Thoracic aorta (tissue), 2 donors: ENCODE measurements around the gene MCAM. TPM values are rescaled to one million over a fixed set of nuclear protein-coding genes. Genes with fewer than 3 reads are reported as not detected.

ENCODE experiments used
- ATAC-seq: fragments of 150-250 bp; one replicate; pipeline ENCODE4 v1.8.0; 2017; ENCODE audit warnings: low read depth; ENCODE audit not compliant: insufficient number of reproducible peaks, low FRiP score
- DNase-seq: peaks from one replicate; pipeline ENCODE4 v3.0.0-alpha.2; 2020; ENCODE audit warnings: low spot score
- H3K27ac ChIP-seq, 2 donors: fragments of 200-600 bp; sonication (generic); 1 replicate in 1 of 2; 2 replicates in 1 of 2; pipeline ENCODE4 v1.5.1; 2016; ENCODE audit warnings: mild to moderate bottlenecking in 2 of 2, moderate library complexity in 2 of 2
- H3K27me3 ChIP-seq: fragments of 200-600 bp; sonication (generic); replicated peaks from 2 replicates; pipeline ENCODE4 v1.6.0; 2016; ENCODE audit warnings: mild to moderate bottlenecking; ENCODE audit not compliant: insufficient read depth
- H3K36me3 ChIP-seq: fragments of 200-600 bp; sonication (generic); one replicate; pipeline ENCODE4 v1.5.1; 2016
- H3K4me1 ChIP-seq, 2 donors: fragments of 200-600 bp; sonication (generic); 1 replicate in 1 of 2; 2 replicates in 1 of 2; pipeline versions ENCODE4 v1.5.1 to v1.6.0; 2016; ENCODE audit warnings: low read depth in 2 of 2, mild to moderate bottlenecking in 1 of 2; ENCODE audit not compliant: control insufficient read depth in 1 of 2
- H3K4me3 ChIP-seq: fragments of 200-600 bp; sonication (generic); 2 replicates; pipeline ENCODE4 v1.5.1; 2016; ENCODE audit warnings: mild to moderate bottlenecking
- H3K9me3 ChIP-seq: fragments of 200-600 bp; sonication (generic); 2 replicates; pipeline ENCODE4 v1.5.1; 2016
- total RNA-seq, 2 donors: library from RNA; depleted of rRNA; stranded (reverse); fragments of >200 nt; gene quantifications; one replicate each; pipeline versions ENCODE4 v1.1.0 to v1.2.3, GENCODE V29; 2016
- TF ChIP-seq, protein P1 (sequence below): fragments of 200-600 bp; sonication (generic); IDR thresholded peaks from one replicate; pipeline ENCODE4 v1.5.1; 2019; ENCODE audit warnings: antibody characterized with exemption

MCAM gene
- total RNA-seq, 2 donors from 2014 or later: 3,387 to 6,698 TPM

DNA sequence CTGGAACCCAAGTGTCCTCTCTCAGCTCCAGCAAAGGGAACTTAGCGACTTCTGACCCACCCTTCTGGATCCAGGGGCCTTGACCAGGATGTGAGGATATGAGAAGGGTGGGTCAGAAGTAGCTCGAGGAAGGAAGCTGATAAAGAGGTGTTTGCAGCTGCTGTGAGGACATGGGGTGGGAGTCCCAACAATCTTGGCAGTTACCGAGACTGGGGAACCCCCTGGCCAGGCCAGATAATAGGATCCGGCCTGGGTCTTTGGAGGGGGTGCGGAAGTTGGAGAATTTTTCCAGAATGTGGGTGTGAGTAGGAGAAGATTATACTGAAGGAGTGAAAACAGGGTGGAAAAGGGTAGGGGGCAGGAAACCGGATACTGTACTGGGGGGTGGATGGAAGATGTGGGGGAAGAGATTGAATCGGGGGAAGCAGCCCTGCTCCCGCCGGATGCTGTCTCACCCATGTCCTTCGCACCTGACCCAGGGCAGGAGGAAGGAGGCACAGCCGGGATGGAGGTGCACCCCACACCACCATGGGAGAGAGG lies 2.8 kb upstream of the MCAM start:
- H3K36me3 ChIP-seq: peaks cover 2% of the 10 kb centered on the region
- TF ChIP-seq, protein P1, sequence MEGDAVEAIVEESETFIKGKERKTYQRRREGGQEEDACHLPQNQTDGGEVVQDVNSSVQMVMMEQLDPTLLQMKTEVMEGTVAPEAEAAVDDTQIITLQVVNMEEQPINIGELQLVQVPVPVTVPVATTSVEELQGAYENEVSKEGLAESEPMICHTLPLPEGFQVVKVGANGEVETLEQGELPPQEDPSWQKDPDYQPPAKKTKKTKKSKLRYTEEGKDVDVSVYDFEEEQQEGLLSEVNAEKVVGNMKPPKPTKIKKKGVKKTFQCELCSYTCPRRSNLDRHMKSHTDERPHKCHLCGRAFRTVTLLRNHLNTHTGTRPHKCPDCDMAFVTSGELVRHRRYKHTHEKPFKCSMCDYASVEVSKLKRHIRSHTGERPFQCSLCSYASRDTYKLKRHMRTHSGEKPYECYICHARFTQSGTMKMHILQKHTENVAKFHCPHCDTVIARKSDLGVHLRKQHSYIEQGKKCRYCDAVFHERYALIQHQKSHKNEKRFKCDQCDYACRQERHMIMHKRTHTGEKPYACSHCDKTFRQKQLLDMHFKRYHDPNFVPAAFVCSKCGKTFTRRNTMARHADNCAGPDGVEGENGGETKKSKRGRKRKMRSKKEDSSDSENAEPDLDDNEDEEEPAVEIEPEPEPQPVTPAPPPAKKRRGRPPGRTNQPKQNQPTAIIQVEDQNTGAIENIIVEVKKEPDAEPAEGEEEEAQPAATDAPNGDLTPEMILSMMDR: no peak
- no peak overlapping the region for H3K4me3 ChIP-seq
- no peak for ATAC-seq
- DNase-seq: no peak
- no peaks in the 10 kb centered on the region for H3K27me3 ChIP-seq
- H3K4me1 ChIP-seq: peaks cover 29 to 64% of the 10 kb centered on the region in 2 donors
- H3K9me3 ChIP-seq: no peaks in the 10 kb centered on the region
- H3K27ac ChIP-seq: peak overlapping the region; percentile 98 to 99

DNA sequence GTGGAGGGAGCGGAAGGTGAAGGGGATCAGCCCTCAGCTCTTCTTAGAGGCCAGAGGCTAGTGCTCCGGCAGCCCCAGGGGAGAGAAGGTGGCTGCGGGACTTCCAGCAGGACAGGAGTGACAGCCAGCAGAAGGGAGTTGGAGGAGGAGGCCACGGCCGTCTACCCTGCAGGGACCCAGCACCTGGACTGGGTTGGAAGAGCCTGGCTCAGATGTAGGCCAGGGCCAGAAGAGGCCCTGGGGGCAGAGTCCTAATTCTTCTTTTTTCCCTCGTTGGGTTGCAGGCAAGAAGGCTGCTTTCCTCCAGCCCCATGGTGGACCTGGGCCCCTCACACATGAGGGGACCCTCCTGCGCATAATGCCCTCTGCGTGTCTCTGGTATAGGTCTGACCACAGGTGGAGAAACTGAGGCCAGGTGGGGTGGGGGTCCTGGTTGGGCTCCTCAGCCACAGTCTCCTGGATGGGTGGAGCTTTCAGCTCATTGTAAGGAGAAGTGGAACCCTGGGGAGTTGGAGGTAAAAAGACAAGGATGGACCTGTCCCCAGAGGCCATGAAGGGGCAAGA lies 2.3 kb upstream of the MCAM start:
- no peaks in the 10 kb centered on the region for H3K9me3 ChIP-seq
- TF ChIP-seq, protein P1: no peak
- ATAC-seq: no peak
- no peaks in the 10 kb centered on the region for H3K27me3 ChIP-seq
- no peak overlapping the region for H3K4me3 ChIP-seq
- no peak for DNase-seq
- H3K36me3 ChIP-seq: peaks cover 7% of the 10 kb centered on the region
- peaks cover 33 to 70% of the 10 kb centered on the region in 2 donors for H3K4me1 ChIP-seq
- H3K27ac ChIP-seq: peak overlapping the region; percentile 98 to 99

DNA sequence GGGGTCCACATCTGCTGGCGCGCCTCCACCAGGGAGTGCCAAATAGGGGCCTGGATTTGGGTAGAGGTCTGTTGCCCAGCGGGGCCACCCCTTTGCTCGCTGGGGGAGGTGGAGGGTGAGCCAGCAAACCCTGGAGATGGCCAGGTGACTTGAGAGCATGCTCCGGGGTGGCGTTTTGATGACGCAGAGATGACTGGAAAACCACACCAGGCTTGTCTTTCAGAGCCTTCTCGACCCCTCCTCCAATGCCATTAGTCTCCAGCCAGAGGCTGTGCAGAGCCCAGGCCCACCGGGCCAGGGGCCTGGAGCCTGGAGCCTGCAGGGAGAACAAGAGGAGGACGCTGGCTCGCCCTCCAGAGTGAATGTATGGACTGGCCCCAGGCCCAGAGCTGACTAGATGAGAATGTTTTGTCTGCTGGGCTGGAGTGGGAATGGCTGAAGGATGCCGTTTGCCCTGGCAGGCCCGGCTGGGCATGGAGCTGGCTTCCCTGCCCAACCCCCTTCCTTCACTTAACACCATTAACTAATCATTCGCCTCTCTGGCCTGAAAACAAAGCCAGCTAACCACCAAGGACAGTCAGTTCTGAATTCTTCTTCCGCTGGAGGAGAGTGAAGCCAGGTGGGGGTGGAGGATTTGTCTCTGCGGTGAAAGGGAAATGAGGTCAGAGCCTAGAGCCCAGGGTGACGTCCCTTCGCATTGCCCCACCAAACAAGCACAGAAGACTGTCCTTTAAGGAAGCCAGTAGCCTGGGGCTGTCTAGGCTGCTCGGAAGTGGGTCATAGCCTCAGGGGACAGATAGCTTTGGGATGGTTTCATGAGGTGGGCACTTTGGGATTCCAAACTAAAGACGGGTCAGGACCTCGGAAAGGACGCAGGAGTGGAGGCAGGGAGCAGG lies 1.6 kb upstream of the MCAM start:
- Histone ChIP-seq H3K27ac (peak overlapping the region; percentile 98 to 99), H3K4me3 (peak overlapping the region; percentile 85), H3K9me3 (no peaks in the 10 kb centered on the region), H3K36me3 (peaks cover 10% of the 10 kb centered on the region), H3K4me1 (peaks cover 33 to 72% of the 10 kb centered on the region in 2 donors), H3K27me3 (no peaks in the 10 kb centered on the region)
- TF ChIP-seq, protein P1: no peak
- DNase-seq: no peak
- ATAC-seq: no peak

DNA sequence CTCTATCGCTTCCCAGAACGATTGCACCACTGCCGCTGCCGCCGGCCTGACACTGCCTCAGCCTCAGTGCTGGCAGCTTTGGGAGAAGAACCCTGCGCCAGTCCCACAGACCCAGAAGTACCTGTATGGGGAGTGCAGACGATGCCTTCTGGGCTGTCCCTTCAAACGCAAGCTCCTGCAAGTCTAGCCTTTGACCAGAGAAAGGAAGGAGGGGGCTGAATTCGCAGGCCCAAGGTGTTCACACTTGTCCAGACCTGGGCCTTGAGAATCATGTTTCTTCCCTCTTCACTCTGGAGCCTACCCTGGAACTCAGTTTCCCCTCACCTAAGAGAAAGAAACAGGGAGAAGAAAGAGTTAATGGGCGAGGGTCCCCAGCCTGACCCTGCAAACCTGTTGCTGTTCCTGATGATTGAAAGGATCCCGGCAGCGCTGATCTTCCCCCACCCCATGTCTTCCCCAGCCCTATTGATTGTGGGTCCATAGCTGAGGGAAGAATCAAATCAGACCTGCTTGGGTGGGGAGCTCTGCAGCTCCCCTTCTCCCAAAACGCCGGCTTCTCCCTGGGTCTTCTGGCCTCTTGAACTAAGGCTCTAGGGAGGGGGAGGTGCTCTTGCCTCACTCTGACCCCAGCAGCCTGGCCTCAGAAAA lies 786 bp upstream of the MCAM start:
- H3K27ac ChIP-seq: peak overlapping the region; percentile 98 to 99
- H3K36me3 ChIP-seq: peaks cover 14% of the 10 kb centered on the region
- no peak for ATAC-seq
- H3K4me1 ChIP-seq: peaks cover 33 to 76% of the 10 kb centered on the region in 2 donors
- DNase-seq: no peak
- no peaks in the 10 kb centered on the region for H3K27me3 ChIP-seq
- H3K9me3 ChIP-seq: no peaks in the 10 kb centered on the region
- TF ChIP-seq, protein P1: no peak
- peak overlapping the region; percentile 85 for H3K4me3 ChIP-seq
